ENCODE data around the gene PPIA. TPM values are rescaled to one million over a fixed set of nuclear protein-coding genes. Genes with fewer than 3 reads are reported as not detected.
A peak's percentile ranks its signal among the peaks of the same experiment; 100 is the strongest.
"Not testable (repeated sequence)": the region's sequence is repeated elsewhere in the genome, so short reads cannot be mapped to it uniquely, and the experiment has no call there.

PPIA gene
- total and polyA plus RNA-seq, 5 donors, result 411 to 1,145 (median 509) TPM

DNA sequence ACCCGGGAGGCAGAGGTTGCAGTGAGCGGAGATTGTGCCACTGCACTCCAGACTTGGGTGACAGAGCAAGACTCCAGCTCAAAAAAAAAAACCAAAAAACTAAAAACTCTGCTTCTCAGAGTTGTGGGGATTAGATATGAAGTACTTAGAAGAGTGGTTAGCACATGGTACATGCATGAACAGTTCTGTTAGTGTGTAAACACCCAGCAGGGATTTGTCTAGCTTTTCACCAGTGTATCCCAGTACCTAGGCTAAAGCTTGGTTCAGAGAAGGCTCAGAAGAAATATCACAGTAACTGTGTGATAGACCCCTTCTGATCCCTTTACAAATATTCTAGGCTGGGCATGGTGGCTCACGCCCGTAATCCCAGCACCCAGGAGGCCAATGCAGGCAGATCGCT is 9.5 kb downstream of the PPIA start:
- Histone ChIP-seq H3K27me3 (ENCODE audit: control insufficient read depth, insufficient read depth) (no peaks in the 10 kb centered on the region), H3K27ac (ENCODE audit: low read length) (no peak overlapping the region), H3K9me3 (ENCODE audit: control insufficient read depth, low read length) (no peaks in the 10 kb centered on the region), H3K4me1 (ENCODE audit: control insufficient read depth, insufficient read depth, low read length) (no peaks in the 10 kb centered on the region), H3K4me3 (ENCODE audit: low read length) (no peak overlapping the region)
- WGBS, result 90% methylated on average over 5 of the region's 5 CpGs
- ATAC-seq, result no peak
- DNase-seq, result no peak
- intact Hi-C loops (cut with DNase I), result no loop called here

DNA sequence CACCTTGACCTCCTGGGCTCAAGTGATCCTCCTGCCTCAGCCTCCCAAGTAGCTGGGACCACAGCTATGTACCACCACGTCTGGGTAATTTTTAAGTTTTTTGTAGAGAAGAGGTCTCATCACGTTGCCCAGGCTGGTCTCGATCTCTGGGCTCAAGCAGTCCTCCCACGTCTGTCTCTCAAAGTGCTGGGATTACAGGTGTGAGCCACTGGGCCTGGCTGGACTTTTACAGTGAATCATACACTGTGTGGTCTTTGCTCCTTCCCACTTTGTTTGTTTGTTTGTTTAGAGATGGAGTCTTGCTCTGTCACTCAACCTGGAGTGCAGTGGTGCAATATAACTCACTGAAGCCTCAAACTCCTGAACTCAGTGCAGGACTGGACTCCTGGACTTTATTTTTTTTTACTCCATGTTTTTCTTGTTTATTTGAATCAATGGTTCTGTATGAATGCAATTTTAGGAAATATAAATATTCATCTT is 12.5 kb downstream of the PPIA start:
- WGBS, result 86% methylated on average over 4 of the region's 4 CpGs
- Histone ChIP-seq H3K27me3 (ENCODE audit: control insufficient read depth, insufficient read depth) (no peaks in the 10 kb centered on the region), H3K4me3 (ENCODE audit: low read length) (no peak overlapping the region), H3K9me3 (ENCODE audit: control insufficient read depth, low read length) (no peaks in the 10 kb centered on the region), H3K27ac (ENCODE audit: low read length) (no peak overlapping the region), H3K4me1 (ENCODE audit: control insufficient read depth, insufficient read depth, low read length) (no peaks in the 10 kb centered on the region)
- DNase-seq, result no peak
- ATAC-seq, result no peak
- intact Hi-C loops (cut with DNase I), result no loop called here

DNA sequence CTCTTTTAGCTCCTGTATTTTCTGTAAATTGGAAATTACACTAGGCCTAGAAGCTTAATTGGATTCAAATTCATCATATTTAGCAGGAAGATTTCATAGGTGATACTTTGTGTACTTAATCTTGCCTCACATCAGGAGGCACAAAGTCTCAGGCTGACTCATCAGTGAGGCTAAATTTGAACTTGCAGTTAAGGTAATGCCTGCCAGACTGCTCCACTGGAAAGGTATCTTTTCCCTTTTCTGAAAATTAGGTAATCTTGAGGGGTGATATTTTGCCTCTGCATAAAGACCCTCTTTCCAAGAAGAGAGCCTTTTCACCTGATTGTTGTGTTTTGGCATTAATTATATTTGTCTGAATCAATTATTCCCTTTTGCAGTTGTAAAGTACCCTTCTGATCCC is 14.6 kb downstream of the PPIA start:
- H3K27ac ChIP-seq (ENCODE audit: low read length), result no peak overlapping the region
- intact Hi-C loops (cut with DNase I), result no loop called here
- ATAC-seq (no peak), DNase-seq (no peak)
- no peaks in the 10 kb centered on the region for H3K27me3 ChIP-seq (ENCODE audit: control insufficient read depth, insufficient read depth)
- no peaks in the 10 kb centered on the region for H3K9me3 ChIP-seq (ENCODE audit: control insufficient read depth, low read length)
- no peak overlapping the region for H3K4me3 ChIP-seq (ENCODE audit: low read length)
- H3K4me1 ChIP-seq (ENCODE audit: control insufficient read depth, insufficient read depth, low read length), result no peaks in the 10 kb centered on the region

DNA sequence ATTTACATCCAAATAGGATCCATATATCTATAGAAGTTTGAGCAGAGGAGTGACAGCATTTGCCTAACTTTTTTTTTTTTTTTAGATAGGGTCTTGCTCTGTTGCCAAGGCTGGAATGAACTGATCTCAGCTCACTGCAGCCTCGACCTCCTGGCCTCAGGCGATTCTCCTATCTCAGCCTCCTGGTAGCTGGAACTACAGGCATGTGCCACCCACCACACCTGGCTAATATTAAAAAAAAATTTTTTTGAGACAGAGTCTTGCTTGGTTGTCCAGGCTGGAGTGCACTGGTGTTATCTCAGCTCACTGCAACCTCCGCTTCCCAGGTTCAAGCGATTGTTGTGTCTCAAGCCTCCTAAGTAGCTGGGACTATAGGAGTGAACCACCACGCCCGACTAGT is 15.1 kb downstream of the PPIA start:
- H3K4me3 ChIP-seq (ENCODE audit: low read length), result no peak overlapping the region
- WGBS, result 93% methylated on average over 6 of the region's 6 CpGs
- no peaks in the 10 kb centered on the region for H3K27me3 ChIP-seq (ENCODE audit: control insufficient read depth, insufficient read depth)
- ATAC-seq, result no peak
- H3K4me1 ChIP-seq (ENCODE audit: control insufficient read depth, insufficient read depth, low read length), result no peaks in the 10 kb centered on the region
- DNase-seq, result no peak
- H3K9me3 ChIP-seq (ENCODE audit: control insufficient read depth, low read length), result no peaks in the 10 kb centered on the region
- H3K27ac ChIP-seq (ENCODE audit: low read length), result no peak overlapping the region
- intact Hi-C loops (cut with DNase I), result no loop called here

DNA sequence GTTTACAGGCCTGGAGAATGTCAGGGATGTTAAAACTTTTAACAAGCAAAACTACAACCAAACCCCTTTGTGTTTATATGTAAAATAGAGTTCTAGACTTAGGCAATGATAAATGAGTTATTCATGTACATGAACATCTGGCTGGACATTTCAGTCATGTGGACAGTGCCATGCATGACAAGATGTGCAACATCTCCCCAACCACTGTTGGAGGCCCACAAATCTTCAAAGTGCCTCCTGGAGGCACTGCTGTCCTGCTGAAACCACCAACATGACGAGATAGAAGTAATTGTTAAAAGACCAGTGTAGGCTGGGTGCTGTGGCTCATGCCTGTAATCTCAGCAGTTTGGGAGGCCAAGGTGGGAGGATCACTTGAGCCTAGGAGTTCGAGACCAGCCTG is 18.4 kb downstream of the PPIA start:
- H3K27ac ChIP-seq (ENCODE audit: low read length), result no peak overlapping the region
- no peaks in the 10 kb centered on the region for H3K27me3 ChIP-seq (ENCODE audit: control insufficient read depth, insufficient read depth)
- no peaks in the 10 kb centered on the region for H3K4me1 ChIP-seq (ENCODE audit: control insufficient read depth, insufficient read depth, low read length)
- H3K9me3 ChIP-seq (ENCODE audit: control insufficient read depth, low read length), result no peaks in the 10 kb centered on the region
- WGBS, result 94% methylated on average over 2 of the region's 2 CpGs
- DNase-seq (no peak), ATAC-seq (no peak)
- intact Hi-C loops (cut with DNase I), result no loop called here
- H3K4me3 ChIP-seq (ENCODE audit: low read length), result no peak overlapping the region

DNA sequence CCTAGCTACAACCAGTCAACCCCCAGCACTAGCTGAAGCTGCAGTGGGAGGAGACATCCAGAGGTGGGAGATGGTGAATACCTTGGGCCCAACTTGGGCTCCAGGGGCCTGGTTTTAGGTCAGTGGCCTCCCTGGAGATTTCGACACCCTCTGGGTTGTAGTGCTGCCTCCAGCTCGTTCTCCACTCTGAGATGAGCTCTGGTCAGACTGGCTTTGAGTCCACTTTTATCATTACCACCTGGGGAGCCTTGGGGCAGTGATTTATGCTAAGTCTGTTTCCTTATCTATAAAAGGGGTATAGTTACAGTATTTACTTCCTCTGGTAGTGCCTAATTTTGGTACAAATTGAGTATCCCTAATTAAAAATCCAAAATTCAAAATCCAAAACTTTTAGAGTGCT is 22.8 kb downstream of the PPIA start:
- intact Hi-C loops (cut with DNase I), result no loop called here
- WGBS, result 74% methylated on average over 2 of the region's 2 CpGs
- Histone ChIP-seq H3K4me3 (ENCODE audit: low read length) (no peak overlapping the region), H3K9me3 (ENCODE audit: control insufficient read depth, low read length) (no peaks in the 10 kb centered on the region), H3K27me3 (ENCODE audit: control insufficient read depth, insufficient read depth) (no peaks in the 10 kb centered on the region), H3K4me1 (ENCODE audit: control insufficient read depth, insufficient read depth, low read length) (no peaks in the 10 kb centered on the region), H3K27ac (ENCODE audit: low read length) (no peak overlapping the region)
- no peak for DNase-seq
- no peak for ATAC-seq

DNA sequence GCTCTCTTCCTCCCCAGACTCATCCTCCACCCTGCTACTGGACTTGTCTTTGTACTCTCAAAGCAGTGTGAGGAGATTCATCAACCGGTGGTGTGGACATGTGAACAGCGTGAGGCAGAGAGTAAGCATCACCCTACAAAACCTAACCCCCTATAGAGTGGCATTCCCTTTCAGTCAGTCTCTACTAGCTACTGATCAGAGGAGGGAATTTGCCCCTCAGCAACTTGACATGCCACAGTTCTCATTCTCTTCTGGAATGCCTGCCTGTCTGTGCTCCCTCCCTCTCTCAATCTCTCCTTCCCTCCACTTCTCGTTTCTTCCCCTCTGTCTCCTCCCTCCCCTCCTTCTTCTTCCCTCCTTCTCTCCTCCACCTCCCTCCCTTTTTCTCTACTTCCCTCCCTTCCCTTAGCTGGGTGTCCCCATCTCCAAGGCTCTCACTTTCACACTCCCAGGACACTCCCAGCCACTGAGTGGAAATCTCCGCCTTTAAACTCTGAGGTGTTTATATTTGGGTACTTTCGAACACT is 26.8 kb downstream of the PPIA start:
- H3K27ac ChIP-seq (ENCODE audit: low read length), result no peak overlapping the region
- no peak for DNase-seq
- intact Hi-C loops (cut with DNase I), result no loop called here
- H3K4me3 ChIP-seq (ENCODE audit: low read length), result no peak overlapping the region
- 75% methylated on average over 5 of the region's 5 CpGs for WGBS
- no peaks in the 10 kb centered on the region for H3K4me1 ChIP-seq (ENCODE audit: control insufficient read depth, insufficient read depth, low read length)
- H3K27me3 ChIP-seq (ENCODE audit: control insufficient read depth, insufficient read depth), result no peaks in the 10 kb centered on the region
- no peaks in the 10 kb centered on the region for H3K9me3 ChIP-seq (ENCODE audit: control insufficient read depth, low read length)
- no peak for ATAC-seq

DNA sequence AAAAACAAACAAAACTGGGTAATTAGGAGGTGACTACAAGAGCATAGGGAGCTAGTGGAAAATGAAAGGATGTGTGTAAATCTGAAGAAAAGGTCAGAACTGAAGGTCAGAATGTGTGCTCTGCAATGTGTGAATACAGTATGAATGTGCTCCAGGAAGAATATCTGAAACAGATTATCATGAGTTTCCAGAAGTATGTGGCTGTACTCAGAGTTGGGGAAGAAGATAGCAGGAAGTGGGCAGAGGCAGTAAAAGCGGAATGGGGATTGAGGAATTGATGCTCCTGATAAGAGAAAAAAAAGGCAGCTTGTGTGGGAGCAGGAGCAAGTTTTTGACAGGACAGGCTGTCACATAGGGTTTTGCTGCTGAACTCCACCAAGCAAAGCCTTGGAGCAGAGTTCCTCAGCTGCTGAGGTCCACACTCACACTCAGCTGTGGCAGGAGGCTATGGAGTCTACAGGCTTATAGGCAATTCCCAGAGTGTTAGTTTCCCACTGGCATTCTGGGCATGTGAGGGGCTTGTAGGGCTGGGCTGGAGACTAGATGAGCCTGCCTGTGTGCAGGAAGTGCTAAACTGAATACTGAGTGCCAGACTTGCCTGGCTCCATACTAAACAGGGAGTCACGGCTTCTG is 28.5 kb downstream of the PPIA start:
- DNase-seq (no peak), ATAC-seq (peak in 1 of 2 donors; percentile 10)
- Histone ChIP-seq H3K27ac (ENCODE audit: low read length) (no peak overlapping the region), H3K4me1 (ENCODE audit: control insufficient read depth, insufficient read depth, low read length) (no peaks in the 10 kb centered on the region), H3K9me3 (ENCODE audit: control insufficient read depth, low read length) (no peaks in the 10 kb centered on the region), H3K27me3 (ENCODE audit: control insufficient read depth, insufficient read depth) (no peaks in the 10 kb centered on the region), H3K4me3 (ENCODE audit: low read length) (no peak overlapping the region)
- intact Hi-C loops (cut with DNase I), result no loop called here
- WGBS, result 76% methylated on average over 2 of the region's 2 CpGs

DNA sequence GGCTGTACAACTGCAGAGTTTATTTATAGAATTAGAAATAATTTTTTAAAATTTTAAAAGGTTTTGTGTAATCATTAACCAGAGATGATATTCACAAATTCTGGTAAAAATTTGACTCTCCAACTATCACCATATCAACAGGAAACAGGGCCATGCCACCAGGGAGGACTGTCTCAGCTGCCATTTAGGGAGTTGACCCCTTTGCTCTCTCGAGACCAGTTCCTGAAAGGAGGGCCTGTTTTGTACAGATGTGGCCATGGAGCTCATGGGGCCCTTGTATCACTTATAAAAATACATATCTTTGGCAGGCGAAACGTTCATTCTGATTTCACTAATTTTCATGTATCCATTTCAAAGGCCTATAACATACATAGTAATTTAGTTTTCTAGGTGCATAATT is 31.1 kb downstream of the PPIA start:
- intact Hi-C loops (cut with DNase I), result no loop called here
- H3K9me3 ChIP-seq (ENCODE audit: control insufficient read depth, low read length), result no peaks in the 10 kb centered on the region
- WGBS, result 53% methylated on average over 3 of the region's 3 CpGs
- H3K4me3 ChIP-seq (ENCODE audit: low read length), result no peak overlapping the region
- no peaks in the 10 kb centered on the region for H3K4me1 ChIP-seq (ENCODE audit: control insufficient read depth, insufficient read depth, low read length)
- H3K27me3 ChIP-seq (ENCODE audit: control insufficient read depth, insufficient read depth), result no peaks in the 10 kb centered on the region
- no peak overlapping the region for H3K27ac ChIP-seq (ENCODE audit: low read length)
- no peak for ATAC-seq
- no peak for DNase-seq

DNA sequence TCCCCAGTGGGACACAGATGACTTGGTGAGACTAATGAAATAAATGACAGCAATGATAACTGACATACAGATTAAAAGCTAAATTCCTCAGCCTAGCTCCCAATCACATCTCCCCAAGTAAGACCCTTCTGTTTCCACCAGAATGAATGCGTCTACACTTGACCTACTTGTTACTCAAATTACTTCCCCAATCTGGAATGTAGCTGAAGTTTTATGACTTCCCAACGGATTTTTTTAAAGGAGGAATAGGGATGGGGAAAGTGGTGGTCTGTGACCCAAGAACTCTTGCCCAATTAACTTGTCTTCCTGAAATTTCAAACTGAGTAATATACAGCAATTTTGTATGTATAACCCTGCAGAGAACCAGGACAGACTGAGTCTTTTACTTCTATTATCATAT is 42.3 kb downstream of the PPIA start:
- ATAC-seq (no peak), DNase-seq (no peak)
- Histone ChIP-seq H3K9me3 (ENCODE audit: control insufficient read depth, low read length) (no peaks in the 10 kb centered on the region), H3K4me1 (ENCODE audit: control insufficient read depth, insufficient read depth, low read length) (no peaks in the 10 kb centered on the region), H3K27ac (ENCODE audit: low read length) (no peak overlapping the region), H3K4me3 (ENCODE audit: low read length) (no peak overlapping the region), H3K27me3 (ENCODE audit: control insufficient read depth, insufficient read depth) (no peaks in the 10 kb centered on the region)
- intact Hi-C loops (cut with DNase I), result no loop called here
- WGBS, result 60% methylated on average over 2 of the region's 2 CpGs

DNA sequence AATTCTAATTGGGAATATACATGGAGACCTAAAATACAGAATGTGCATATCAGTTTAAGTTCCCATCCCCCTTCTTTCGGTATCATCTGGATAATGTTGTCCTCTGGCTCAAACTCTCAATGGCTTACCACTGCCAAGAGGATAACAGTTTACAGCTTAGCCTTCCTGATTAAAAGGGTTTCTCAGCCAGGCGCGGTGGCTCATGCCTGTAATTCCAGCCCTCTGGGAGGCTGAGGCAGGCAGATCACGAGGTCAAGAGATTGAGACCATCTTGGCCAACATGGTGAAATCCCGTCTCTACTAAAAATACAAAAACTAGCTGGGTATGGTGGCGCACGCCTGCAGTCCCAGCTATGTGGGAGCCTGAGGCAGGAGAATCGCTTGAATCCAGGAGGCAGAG is 46.2 kb downstream of the PPIA start:
- peak; percentile 37 to 44 for ATAC-seq
- H3K4me1 ChIP-seq (ENCODE audit: control insufficient read depth, insufficient read depth, low read length); H3K27me3 ChIP-seq (ENCODE audit: control insufficient read depth, insufficient read depth); H3K9me3 ChIP-seq (ENCODE audit: control insufficient read depth, low read length); H3K4me3 ChIP-seq (ENCODE audit: low read length): not testable (repeated sequence)
- intact Hi-C loops (cut with DNase I), result loop anchor here in 1 of 4 donors (10.0 kb wide), 1 partner anchor 258 kb away; the partner anchor contains the start of gene TMED4
- peak; percentile 26 to 70 (median 67) for DNase-seq
- H3K27ac ChIP-seq (ENCODE audit: low read length), result peak overlapping the region; percentile 23
- WGBS, result 52% methylated on average over 8 of the region's 8 CpGs

DNA sequence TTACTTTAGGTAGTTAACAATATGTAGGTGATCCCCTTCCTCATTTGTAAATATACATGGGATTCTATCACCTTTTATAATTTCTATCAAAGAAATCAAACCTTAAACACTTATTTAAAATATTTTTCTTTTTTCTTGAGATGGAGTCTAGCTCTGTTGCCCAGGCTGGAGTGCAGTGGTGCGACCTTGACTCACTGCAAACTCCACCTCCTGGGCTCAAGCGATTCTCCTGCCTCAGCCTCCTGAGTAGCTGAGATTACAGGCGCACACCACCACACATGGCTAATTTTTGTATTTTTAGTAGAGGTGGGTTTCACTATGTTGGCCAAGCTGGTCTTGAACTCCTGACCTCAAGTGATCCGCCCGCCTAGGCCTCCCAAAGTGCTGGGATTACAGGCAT is 47.0 kb downstream of the PPIA start:
- not testable (repeated sequence) for H3K4me1 ChIP-seq (ENCODE audit: control insufficient read depth, insufficient read depth, low read length); H3K4me3 ChIP-seq (ENCODE audit: low read length); H3K27ac ChIP-seq (ENCODE audit: low read length); DNase-seq; H3K27me3 ChIP-seq (ENCODE audit: control insufficient read depth, insufficient read depth); ATAC-seq; H3K9me3 ChIP-seq (ENCODE audit: control insufficient read depth, low read length)
- WGBS, result 95% methylated on average over 5 of the region's 5 CpGs
- intact Hi-C loops (cut with DNase I), result loop anchor here in 1 of 4 donors (10.0 kb wide), 1 partner anchor 259 kb away; the partner anchor contains the start of gene TMED4
